GM20431 (cell line): Measurements from ENCODE around the gene ART1.

Source experiments
- in situ Hi-C: fragments of 300-500 bp; cut with MseI, MboI; formaldehyde crosslinking; loops from one replicate; pipeline ENCODE4 v1.15.0; 2020; ENCODE audit warnings: low sequenced_read_pairs; ENCODE audit not compliant: unreplicated experiment

Gene ART1

GRCh38 chr11:3709977-3710376 lies 65.0 kb downstream of the ART1 start:
- in situ Hi-C loops = no loop called here

DNA sequence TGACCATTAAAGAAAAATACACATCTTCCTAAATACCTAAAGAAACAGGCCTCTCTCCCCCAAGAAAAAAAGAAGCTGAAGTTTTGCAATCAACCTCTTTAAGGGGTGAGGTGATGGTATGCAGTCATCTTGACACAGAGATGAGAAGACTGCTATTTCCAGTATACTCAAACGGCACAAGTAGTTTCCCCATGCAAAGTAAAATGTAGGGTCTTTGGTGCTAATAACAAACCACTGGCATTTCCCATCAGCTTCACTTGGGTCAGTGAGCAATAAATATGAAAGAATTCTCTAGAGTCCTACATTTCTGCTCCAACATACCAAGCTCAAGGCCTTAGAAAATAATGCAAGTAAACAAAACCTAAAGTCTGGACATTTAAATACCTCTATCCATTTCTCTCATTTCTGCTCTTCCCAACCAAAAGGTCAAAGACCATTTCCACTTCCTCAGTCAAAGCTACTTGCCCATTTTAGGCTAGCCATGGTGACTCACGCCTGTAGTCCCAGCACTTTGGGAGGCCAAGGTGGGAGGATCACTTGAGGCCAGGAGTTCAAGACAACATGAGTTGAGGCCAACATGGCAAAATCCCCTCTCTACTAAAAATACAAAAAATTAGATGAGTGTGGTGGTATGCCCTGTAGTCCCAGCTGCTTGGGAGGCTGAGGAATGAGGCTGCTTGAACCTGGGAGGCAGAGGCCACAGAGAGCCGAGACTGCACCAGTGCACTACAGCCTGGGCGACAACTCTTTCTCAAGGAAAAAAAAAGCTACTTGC lies 65.7 kb downstream of the ART1 start:
- in situ Hi-C loops = no loop called here

- in situ Hi-C loops = no loop called here
Observed at GRCh38 chr11:3712274-3712673, 67.3 kb downstream of the ART1 start.
